ENCODE data around the gene GAK. TPM values are rescaled to one million over a fixed set of nuclear protein-coding genes. Genes with fewer than 3 reads are reported as not detected.

Gene GAK
- total and polyA plus RNA-seq, 5 donors, result 35.5 to 45.6 (median 39.4) TPM

DNA sequence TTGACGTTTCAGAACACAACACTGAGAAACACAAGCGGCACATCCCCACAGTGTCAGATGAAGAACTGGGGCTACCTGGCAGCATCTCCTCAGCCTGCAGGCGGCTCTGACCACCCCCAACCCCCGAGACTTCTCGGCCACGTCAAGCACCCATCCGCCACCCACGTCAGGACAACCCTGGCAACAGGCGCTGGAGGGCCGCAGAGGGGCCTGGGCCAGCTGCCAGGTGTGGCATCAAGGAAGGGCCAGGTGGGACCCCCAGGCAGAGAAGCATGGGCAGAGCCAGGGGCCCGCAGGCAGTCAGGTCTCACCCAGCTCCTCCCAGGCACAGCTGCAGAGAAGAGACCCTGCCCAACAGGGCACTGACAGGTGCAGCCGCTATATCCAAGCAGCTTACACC lies 22.3 kb downstream of the GAK start:
- H3K4me3 ChIP-seq (ENCODE audit: low read length), result no peak overlapping the region
- intact Hi-C loops (cut with DNase I), result no loop called here
- DNase-seq (peak; percentile 8 to 58 (median 39)), ATAC-seq (no peak)
- H3K27me3 ChIP-seq (ENCODE audit: control insufficient read depth, insufficient read depth), result no peaks in the 10 kb centered on the region
- H3K27ac ChIP-seq (ENCODE audit: low read length), result no peak overlapping the region
- H3K9me3 ChIP-seq (ENCODE audit: control insufficient read depth, low read length), result no peaks in the 10 kb centered on the region
- 92% methylated on average over 12 of the region's 12 CpGs for WGBS
- no peaks in the 10 kb centered on the region for H3K4me1 ChIP-seq (ENCODE audit: control insufficient read depth, insufficient read depth, low read length)

DNA sequence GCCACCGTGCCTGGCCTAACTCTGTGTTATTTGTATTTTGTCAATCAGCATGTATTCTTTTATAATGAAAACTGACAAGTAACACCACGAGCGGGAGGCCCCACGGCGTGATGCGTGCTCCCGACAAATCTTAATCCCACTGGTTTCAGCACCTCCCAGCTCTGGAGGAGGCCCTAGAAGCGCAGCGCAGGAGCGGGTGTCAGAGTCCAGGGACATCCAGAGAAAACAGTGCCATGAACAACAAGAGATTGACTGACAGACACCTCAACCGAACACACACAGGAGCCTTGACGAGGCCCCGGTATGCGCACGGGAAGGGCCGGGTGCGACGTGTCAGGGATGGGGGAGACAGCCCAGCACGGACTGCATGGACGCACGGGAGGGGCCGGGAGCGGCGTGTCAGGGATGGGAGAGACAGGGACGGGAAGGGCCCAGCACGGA lies 23.0 kb downstream of the GAK start:
- Histone ChIP-seq H3K9me3 (ENCODE audit: control insufficient read depth, low read length) (no peaks in the 10 kb centered on the region), H3K27me3 (ENCODE audit: control insufficient read depth, insufficient read depth) (no peaks in the 10 kb centered on the region), H3K4me3 (ENCODE audit: low read length) (no peak overlapping the region), H3K4me1 (ENCODE audit: control insufficient read depth, insufficient read depth, low read length) (no peaks in the 10 kb centered on the region), H3K27ac (ENCODE audit: low read length) (no peak overlapping the region)
- 92% methylated on average over 26 of the region's 26 CpGs for WGBS
- peak in 2 of 3 donors; percentile 29 to 39 for DNase-seq
- ATAC-seq, result no peak
- intact Hi-C loops (cut with DNase I), result no loop called here

DNA sequence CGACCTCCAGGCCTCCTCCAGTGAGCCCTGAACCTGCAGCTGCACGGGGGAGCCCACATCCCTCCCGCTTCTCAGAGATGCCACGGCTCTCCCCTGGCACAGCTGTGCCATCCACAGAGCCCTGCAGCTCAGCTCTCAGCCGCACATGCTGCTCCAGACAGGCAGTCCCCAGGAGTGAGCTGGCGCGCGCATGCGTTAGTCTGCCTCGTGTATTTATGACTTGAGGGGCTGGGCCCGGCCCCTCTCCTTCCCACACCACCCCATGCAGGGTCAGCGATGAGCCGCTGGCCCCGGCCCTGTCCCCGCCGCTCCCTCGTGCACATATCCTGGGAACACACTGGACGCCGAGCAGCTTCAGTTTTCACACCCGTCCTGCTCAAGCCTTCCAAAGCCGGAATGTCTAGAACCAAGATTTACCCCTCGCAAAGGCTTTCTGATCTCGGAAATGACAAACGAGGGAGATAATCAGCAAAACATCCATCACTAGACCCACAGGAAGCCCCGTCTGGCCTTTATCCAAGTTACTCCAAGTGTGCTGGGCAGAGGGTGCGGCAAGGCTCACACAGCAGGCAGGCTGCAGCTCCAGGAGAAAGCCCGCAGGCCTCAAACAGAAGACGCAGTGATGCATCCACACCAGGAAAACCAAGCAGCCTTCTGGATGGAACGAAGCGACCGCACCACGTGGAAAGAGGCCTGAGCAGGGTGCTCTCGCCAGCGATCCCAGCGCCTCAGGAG lies 24.3 kb downstream of the GAK start:
- ATAC-seq, result peak in 1 of 2 donors; percentile 46
- peak in 2 of 3 donors; percentile 39 to 53 for DNase-seq

DNA sequence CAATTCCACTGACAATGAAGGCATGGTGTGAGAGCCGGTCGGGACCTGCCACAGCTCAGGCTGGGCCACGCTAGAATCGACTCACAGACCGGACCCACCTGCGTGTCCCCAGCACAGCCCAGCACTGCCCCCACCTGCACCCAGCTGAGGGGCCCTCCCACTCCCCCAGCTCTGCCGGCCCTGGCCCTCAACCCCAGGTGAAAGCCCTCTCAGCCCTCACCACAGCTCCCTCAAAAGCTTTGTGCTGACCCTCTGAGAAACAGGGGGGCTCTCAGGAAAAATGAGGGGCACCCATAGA lies 25.1 kb downstream of the GAK start:
- intact Hi-C loops (cut with DNase I), result no loop called here
- Histone ChIP-seq H3K4me1 (ENCODE audit: control insufficient read depth, insufficient read depth, low read length) (no peaks in the 10 kb centered on the region), H3K9me3 (ENCODE audit: control insufficient read depth, low read length) (no peaks in the 10 kb centered on the region), H3K27me3 (ENCODE audit: control insufficient read depth, insufficient read depth) (no peaks in the 10 kb centered on the region), H3K4me3 (ENCODE audit: low read length) (no peak overlapping the region), H3K27ac (ENCODE audit: low read length) (no peak overlapping the region)
- no peak for ATAC-seq
- 94% methylated on average over 7 of the region's 7 CpGs for WGBS
- DNase-seq, result no peak

More for the DNA sequence above, 24.3 kb downstream of the GAK start:
- Histone ChIP-seq H3K27me3 (ENCODE audit: control insufficient read depth, insufficient read depth) (no peaks in the 10 kb centered on the region), H3K4me3 (ENCODE audit: low read length) (no peak overlapping the region), H3K9me3 (ENCODE audit: control insufficient read depth, low read length) (no peaks in the 10 kb centered on the region), H3K4me1 (ENCODE audit: control insufficient read depth, insufficient read depth, low read length) (no peaks in the 10 kb centered on the region), H3K27ac (ENCODE audit: low read length) (no peak overlapping the region)
- WGBS, result 72% methylated on average over 35 of the region's 35 CpGs
- intact Hi-C loops (cut with DNase I), result no loop called here

DNA sequence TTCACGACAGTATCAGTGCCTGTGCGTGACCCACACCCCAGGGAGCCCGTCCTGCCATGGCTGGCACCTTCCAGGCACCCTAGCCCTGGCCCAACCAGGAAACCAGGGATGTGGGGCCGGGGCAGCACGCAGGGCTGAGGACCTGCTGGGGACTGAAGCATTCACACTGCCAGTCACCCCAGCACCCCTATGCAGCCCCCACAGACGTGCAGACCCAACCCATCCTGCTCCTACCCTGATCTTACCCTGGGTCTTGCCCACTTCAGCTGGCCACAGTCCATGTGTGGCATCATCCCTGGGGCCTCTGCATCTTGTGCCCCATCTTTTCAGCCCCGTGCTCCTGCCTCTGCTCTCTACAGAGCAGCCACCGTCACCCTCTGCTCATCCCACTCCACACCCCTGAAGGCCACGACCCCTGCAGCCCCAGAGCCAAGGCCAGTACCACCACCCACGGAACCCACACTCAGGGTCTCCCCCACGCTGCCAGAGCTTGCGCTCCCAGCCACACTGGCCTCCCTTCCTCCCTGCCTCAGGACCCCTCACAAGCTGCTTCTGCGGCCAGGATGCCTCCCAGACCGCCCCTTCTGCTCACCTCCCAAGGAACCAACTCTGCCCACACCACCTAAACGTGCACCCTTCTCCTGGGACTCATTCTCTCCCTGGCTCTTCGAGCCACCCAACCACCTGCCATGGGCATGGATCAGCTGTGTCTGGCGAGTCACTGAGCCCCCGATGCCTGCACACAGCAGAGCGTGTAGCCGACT lies 25.6 kb downstream of the GAK start:
- peak in 2 of 3 donors; percentile 24 to 47 for DNase-seq

DNA sequence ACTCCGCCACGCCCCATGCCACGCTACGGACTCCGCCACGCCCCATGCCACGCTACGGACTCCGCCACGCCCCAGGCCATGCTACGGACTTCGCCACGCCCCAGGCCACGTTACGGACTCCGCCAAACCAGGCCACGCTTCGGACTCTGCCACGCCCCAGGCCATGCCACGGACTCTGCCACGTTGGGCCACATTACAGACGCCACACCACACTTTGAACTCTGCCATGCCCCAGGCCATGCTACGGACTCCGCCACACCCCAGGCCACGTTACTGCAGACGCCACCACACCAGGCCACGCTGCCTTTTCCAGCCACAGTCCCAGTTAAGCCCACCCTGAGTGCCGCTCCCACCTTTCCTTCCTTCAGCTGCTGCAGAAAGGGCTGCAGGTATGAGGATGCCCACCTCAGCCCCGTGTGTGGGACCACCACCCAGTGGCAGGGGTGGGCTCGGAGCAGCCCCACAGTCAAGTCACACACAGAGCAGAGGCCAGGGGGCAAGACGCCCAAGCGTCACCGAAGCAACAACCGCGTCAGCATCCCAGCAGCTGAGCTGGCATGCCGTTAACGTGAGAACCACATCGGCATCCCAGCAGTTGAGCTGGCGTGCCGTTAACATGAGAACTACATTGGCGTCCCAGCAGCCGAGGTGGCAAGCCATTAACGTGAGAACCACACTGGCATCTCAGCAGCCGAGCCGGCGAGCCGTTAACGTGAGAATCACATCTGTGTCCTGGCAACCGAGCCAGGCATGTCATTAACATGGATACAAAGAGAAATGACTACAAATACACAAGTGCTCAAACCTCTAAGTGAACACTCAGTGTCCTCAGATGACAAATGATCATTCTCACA lies 26.4 kb downstream of the GAK start:
- no peaks in the 10 kb centered on the region for H3K27me3 ChIP-seq (ENCODE audit: control insufficient read depth, insufficient read depth)
- H3K27ac ChIP-seq (ENCODE audit: low read length), result no peak overlapping the region
- DNase-seq, result peak in 2 of 3 donors; percentile 45 to 48
- intact Hi-C loops (cut with DNase I), result no loop called here
- H3K9me3 ChIP-seq (ENCODE audit: control insufficient read depth, low read length), result no peaks in the 10 kb centered on the region
- H3K4me1 ChIP-seq (ENCODE audit: control insufficient read depth, insufficient read depth, low read length), result no peaks in the 10 kb centered on the region
- 98% methylated on average over 49 of the region's 49 CpGs for WGBS
- ATAC-seq, result no peak
- no peak overlapping the region for H3K4me3 ChIP-seq (ENCODE audit: low read length)

More for the DNA sequence above, 25.6 kb downstream of the GAK start:
- no peaks in the 10 kb centered on the region for H3K27me3 ChIP-seq (ENCODE audit: control insufficient read depth, insufficient read depth)
- WGBS, result 95% methylated on average over 20 of the region's 20 CpGs
- no peaks in the 10 kb centered on the region for H3K4me1 ChIP-seq (ENCODE audit: control insufficient read depth, insufficient read depth, low read length)
- no peak overlapping the region for H3K4me3 ChIP-seq (ENCODE audit: low read length)
- intact Hi-C loops (cut with DNase I), result no loop called here
- H3K27ac ChIP-seq (ENCODE audit: low read length), result no peak overlapping the region
- no peaks in the 10 kb centered on the region for H3K9me3 ChIP-seq (ENCODE audit: control insufficient read depth, low read length)
- no peak for ATAC-seq

DNA sequence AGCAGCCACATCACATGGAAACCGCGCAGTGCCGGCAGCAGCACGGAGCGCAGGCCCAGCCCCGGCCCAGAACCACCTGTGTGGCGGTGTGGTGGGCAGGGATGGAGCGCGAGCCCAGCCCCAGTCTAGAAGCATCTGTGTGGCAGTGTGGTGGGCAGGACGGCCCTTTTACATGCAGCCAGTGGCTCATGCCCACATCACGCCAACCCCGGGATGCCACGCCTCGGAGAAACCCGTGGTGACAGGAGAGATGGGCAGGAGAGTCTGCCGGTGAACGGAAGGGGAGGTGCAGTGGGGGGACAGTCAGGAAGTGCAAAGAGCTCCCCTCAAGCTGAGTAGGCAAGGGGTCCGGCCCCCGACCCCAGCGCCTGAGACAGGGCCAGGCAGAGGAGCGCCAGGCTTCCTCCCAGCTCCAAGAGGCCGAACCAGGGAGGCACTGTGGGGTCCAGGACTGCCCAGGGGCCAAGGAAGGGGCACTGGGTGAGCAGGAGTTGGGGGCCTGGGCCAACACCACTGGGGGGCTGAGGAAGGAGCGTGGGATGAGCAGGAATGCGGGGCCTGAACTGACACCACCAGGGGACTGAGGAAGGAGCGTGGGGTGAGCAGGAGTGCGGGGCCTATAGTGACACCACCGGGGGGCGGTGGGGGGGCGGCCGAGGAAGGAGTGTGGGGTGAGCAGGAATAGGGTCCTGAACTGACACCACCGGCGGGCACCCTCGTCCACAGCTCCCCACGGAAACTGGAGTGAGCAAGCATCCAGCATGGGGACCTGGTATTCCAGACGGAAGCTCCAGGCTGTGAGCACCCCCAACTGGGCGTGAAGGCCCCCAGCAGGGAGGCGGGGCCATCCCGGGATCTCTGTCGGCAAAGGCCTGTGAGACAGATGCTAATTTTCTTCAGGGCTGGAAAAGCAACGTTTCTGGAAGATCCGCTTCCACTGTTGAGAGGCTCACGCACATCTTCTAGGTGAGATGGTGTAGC lies 28.8 kb downstream of the GAK start:
- Histone ChIP-seq H3K27ac (ENCODE audit: low read length) (no peak overlapping the region), H3K4me3 (ENCODE audit: low read length) (no peak overlapping the region), H3K9me3 (ENCODE audit: control insufficient read depth, low read length) (no peaks in the 10 kb centered on the region), H3K27me3 (ENCODE audit: control insufficient read depth, insufficient read depth) (no peaks in the 10 kb centered on the region), H3K4me1 (ENCODE audit: control insufficient read depth, insufficient read depth, low read length) (no peaks in the 10 kb centered on the region)
- 88% methylated on average over 42 of the region's 42 CpGs for WGBS
- ATAC-seq (no peak), DNase-seq (peak in 2 of 3 donors; percentile 39 to 61)
- intact Hi-C loops (cut with DNase I), result no loop called here

DNA sequence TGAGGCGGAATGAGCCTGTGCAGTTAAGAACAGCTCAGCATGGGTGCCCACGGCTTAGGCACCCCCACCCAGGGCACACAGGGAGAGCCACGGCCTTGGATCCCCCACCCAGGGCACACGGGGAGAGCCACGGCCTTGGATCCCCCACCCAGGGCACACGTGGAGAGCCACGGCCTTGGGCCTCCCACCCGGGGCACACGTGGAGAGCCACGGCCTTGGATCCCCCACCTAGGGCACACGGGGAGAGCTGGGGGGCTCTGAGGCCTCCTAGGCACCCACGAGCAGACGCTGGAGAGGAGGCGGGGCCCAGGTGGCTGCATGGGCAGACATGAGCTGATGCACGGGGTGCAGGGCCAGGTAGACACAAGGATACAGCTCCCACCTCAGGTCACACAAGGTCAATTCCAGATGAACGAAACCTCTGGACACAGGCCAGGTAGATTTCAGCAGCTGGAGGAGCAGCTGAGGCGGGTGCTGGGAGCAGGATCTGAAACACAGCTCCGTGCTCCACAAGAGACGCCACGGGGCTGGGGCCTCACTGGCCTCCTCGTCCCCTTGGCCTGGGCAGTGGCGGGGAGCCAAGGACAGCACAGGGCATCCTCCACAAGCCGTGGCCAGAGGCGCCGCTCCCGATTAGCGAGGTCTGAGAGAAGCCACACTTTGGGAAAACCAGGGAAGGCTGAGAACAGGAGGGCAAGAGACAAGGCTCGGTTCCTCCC lies 30.8 kb downstream of the GAK start:
- H3K4me3 ChIP-seq (ENCODE audit: low read length), result no peak overlapping the region
- no peaks in the 10 kb centered on the region for H3K4me1 ChIP-seq (ENCODE audit: control insufficient read depth, insufficient read depth, low read length)
- H3K9me3 ChIP-seq (ENCODE audit: control insufficient read depth, low read length), result no peaks in the 10 kb centered on the region
- no peak overlapping the region for H3K27ac ChIP-seq (ENCODE audit: low read length)
- no peaks in the 10 kb centered on the region for H3K27me3 ChIP-seq (ENCODE audit: control insufficient read depth, insufficient read depth)
- 86% methylated on average over 28 of the region's 28 CpGs for WGBS
- ATAC-seq, result no peak
- peak in 2 of 3 donors; percentile 47 to 58 for DNase-seq
- intact Hi-C loops (cut with DNase I), result no loop called here

DNA sequence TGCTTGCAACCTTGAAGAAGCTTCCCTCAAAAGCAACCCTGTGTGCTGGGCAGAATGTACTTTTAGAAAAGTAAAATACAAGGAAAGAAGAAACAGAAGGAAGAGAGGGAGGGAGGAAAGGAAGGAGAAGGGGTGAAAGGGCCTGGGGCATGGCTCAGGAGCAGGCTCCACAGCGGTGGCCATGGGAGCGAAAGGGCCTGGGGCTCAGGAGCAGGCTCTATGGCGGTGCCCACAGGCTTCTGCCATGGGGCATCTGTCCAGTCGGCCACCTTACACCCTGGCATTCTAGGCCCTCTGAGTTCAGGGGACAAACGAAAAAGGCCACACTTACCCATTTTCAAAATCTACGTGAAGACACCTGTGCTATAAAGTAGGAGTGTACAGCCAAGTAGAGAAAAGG lies 31.4 kb downstream of the GAK start:
- H3K9me3 ChIP-seq (ENCODE audit: control insufficient read depth, low read length), result no peaks in the 10 kb centered on the region
- peak in 1 of 3 donors; percentile 38 for DNase-seq
- no peak for ATAC-seq
- H3K4me1 ChIP-seq (ENCODE audit: control insufficient read depth, insufficient read depth, low read length), result no peaks in the 10 kb centered on the region
- intact Hi-C loops (cut with DNase I), result no loop called here
- 95% methylated on average over 6 of the region's 6 CpGs for WGBS
- no peak overlapping the region for H3K27ac ChIP-seq (ENCODE audit: low read length)
- no peaks in the 10 kb centered on the region for H3K27me3 ChIP-seq (ENCODE audit: control insufficient read depth, insufficient read depth)
- no peak overlapping the region for H3K4me3 ChIP-seq (ENCODE audit: low read length)

DNA sequence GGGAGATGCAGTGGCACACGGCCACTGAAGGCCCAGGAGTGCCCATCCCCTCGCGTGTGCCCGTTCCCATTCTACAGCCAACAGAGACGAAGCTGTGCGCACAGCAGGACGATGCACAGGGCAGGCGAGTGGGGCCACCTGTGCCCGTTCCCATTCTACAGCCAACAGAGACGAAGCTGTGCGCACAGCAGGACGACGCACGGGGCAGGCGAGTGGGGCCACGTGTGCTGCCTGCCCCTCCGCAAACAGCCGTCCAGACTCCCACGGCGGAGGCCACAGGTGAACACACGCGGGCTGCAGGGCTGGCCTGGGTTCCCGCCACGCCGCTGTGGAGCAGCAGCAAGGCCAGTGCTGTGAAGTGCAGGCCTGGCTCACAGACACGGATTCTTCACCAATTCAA lies 32.0 kb downstream of the GAK start:
- H3K27ac ChIP-seq (ENCODE audit: low read length), result no peak overlapping the region
- intact Hi-C loops (cut with DNase I), result no loop called here
- H3K4me1 ChIP-seq (ENCODE audit: control insufficient read depth, insufficient read depth, low read length), result no peaks in the 10 kb centered on the region
- H3K9me3 ChIP-seq (ENCODE audit: control insufficient read depth, low read length), result no peaks in the 10 kb centered on the region
- peak in 2 of 3 donors; percentile 18 to 40 for DNase-seq
- ATAC-seq, result no peak
- 94% methylated on average over 26 of the region's 26 CpGs for WGBS
- H3K4me3 ChIP-seq (ENCODE audit: low read length), result no peak overlapping the region
- no peaks in the 10 kb centered on the region for H3K27me3 ChIP-seq (ENCODE audit: control insufficient read depth, insufficient read depth)

Data from right cardiac atrium (tissue), 5 donors.